Testis (tissue), 2 donors: ENCODE results near the gene SPINT2.

Experiments used
- CTCF ChIP-seq, 3 experiments: fragments of 450-650 bp in 2 of 3; fragments of 200-600 bp in 1 of 3; sonication (generic) in 1 of 3; IDR thresholded peaks; one replicate each; pipeline ENCODE4 v1.5.1; 2016 to 2019; ENCODE audit warnings: antibody characterized with exemption in 3 of 3, mild to moderate bottlenecking in 2 of 3, moderate library complexity in 1 of 3
- POLR2A ChIP-seq: fragments of 450-650 bp; IDR thresholded peaks from one replicate; pipeline ENCODE4 v1.6.1; 2017; ENCODE audit warnings: antibody characterized with exemption, mild to moderate bottlenecking, moderate library complexity

- TF ChIP-seq CTCF (IDR thresholded peaks at IDR 0.05) (no peak), POLR2A (no peak)
Measured at GRCh38 chr19:38307076-38307475, 42.7 kb downstream of the SPINT2 start.
